ENCODE results near the gene ARHGAP26.

Gene ARHGAP26

GRCh38 chr5:143220748-143221251, 450.6 kb downstream of the ARHGAP26 start:
- DNase-seq (ENCODE audit: low read depth in 2 of 2) = no peak

- DNase-seq (ENCODE audit: low read depth in 2 of 2) = no peak
Measured at GRCh38 chr5:143222287-143223231, 452.4 kb downstream of the ARHGAP26 start.

DNA sequence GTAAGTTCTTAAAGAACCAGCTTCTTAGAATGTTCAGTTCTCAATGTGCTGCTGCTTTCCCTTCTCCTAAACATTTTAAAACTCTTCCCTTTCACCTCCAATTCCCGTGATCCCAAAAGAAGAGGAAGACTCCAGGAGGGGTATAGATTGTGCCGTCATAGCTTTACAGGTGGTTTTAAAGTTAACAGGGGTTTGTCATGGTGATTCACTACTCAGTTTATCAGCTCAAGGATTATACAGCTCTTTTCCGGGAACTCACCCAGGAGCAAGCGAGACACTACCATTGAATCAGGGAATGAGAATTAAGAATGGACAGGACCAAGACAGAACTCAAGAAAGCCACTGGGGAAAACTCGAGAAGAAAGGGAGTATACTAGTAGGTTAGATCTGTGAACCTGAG, 454.5 kb downstream of the ARHGAP26 start:
- no peak for DNase-seq (ENCODE audit: low read depth in 2 of 2)

DNA sequence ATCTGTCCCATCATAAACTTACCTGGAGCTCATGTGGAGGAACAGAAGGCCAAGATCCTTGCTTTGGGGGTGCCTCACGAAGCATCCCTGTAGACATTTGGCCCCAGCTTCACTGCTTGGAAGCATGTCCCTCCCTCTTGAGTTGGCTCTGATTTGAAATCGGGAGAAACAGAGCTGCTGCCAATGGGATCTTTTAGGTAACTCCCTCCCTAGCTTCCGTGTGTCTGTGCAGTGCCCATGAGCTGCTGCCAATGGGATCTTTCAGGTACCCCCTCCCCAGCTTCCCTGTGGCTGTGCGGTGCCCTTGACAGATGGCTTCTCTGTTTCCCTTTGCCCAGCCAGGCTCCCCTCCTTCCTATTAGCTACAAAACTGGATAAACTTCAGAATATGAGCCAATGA, 455.3 kb downstream of the ARHGAP26 start:
- DNase-seq (ENCODE audit: low read depth in 2 of 2) = no peak

- DNase-seq (ENCODE audit: low read depth in 2 of 2) = no peak
Measured at GRCh38 chr5:143226361-143226760, 456.2 kb downstream of the ARHGAP26 start.

DNA sequence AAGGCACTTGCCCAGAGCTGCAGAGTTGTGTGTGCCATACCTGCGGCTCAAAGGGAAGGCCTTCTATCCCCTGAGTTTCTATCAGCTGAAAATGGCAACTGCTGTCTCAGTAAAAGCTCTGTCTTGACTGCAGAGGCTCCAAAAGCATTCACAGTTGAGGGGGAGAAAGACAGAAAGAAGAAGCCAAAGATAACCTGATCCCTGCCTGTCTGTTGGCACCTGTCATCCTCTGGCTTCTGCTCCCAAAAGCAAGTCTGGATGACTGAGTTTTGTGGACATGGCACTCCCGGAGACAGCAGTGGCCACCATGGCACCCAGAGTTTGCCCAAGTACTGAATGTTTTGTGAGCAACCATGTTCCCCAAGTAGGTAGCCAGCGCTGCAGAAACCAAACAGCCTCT, 456.7 kb downstream of the ARHGAP26 start:
- no peak for DNase-seq (ENCODE audit: low read depth in 2 of 2)

DNA sequence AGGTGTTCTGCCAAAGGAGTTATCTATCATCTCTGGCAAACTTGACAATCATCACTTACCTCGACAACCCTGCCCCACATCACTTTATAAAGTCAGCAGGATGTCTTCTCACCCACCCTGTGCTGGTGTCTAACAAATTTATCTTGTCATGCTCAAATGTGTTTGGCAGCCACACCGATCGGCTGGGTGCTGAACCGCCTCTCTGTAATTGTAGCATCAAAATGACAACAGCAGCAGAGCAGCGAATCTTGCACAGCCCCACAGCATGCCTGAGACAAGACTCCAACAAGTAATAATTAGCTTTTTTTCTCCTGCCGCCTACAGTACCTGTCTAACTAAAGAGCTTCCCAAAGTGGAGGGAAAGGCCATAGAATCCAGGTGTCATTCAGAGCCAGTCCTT, 457.1 kb downstream of the ARHGAP26 start:
- DNase-seq (ENCODE audit: low read depth in 2 of 2) = no peak

- DNase-seq (ENCODE audit: low read depth in 2 of 2) = no peak
Measured at GRCh38 chr5:143228597-143229293, 458.6 kb downstream of the ARHGAP26 start.

- no peak for DNase-seq (ENCODE audit: low read depth in 2 of 2)
Measured at GRCh38 chr5:143229426-143229895, 459.3 kb downstream of the ARHGAP26 start.

DNA sequence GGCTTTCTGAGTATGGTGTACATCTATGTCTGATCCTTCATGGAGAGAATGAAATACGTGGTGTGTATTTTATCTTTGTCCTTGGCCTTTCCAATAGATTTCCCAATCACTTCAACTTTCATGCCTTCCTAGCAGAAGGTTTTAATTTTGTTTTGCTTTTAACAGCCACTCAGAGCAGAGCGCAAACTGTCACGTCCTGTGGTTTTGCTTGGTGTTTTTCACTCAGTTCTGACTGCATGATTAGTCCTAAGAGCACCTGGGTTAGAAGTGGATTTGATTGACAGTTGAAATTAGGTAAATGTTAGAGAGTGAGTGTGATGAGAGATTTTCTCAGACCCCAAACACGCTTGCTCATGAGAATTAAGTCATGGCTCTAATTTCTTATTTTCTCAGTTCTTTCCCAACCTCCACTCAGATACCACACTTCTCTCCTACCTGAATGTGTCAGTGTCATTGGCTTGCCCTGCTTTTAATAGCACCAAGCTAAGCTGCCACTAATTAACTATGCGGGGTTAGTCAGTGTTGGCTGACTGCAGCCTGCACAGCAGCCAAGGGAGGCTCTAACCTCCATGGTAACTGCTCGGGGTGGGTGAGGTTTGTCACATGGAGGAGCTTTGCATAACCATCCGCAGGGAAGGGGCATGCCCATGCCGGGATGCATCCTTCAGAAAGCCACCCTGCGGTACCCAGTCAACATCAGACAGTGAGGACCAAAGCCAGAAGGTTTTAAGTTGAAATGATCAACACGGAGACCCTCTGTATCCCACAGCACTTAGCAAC, 459.9 kb downstream of the ARHGAP26 start:
- DNase-seq (ENCODE audit: low read depth in 2 of 2) = no peak

DNA sequence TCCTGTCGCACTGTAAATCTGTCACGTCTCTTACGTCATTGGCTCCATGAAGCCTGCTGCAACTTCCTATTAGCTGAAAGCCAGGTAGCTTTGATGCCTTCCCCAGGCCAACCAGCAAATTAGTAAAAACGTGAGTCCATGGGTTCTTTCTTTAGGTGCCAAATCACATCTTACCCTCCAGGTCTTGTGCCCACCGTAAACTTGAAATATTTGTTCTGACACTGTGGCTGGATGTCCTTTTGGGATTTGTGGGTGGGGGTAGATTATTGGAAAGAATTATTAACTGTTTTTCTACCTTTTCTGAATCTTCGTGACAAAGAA, 460.5 kb downstream of the ARHGAP26 start:
- DNase-seq (ENCODE audit: low read depth in 2 of 2) = no peak

DNA sequence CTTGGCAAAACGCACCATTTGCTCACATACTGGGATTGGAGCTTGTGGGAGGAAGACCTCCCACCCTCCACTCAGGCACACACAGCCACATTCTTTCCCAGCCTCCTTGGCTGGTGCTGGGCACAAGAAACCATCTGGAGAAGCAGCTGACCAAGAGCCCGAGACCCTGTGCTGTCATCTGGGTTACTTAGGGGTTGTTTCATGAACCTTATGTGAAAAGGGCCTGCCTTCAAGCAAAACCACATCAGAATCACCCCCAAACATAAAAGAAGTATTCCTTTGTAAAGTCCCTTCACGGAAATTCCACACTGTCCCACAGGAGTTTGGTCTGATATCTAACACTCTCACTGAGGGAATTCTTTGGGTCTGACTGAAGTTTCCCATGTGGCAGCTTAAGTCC, 461.2 kb downstream of the ARHGAP26 start:
- DNase-seq (ENCODE audit: low read depth in 2 of 2) = no peak

- DNase-seq (ENCODE audit: low read depth in 2 of 2) = no peak
Measured at GRCh38 chr5:143231973-143232812, 462.0 kb downstream of the ARHGAP26 start.

- no peak for DNase-seq (ENCODE audit: low read depth in 2 of 2)
Measured at GRCh38 chr5:143233031-143233430, 462.9 kb downstream of the ARHGAP26 start.

DNA sequence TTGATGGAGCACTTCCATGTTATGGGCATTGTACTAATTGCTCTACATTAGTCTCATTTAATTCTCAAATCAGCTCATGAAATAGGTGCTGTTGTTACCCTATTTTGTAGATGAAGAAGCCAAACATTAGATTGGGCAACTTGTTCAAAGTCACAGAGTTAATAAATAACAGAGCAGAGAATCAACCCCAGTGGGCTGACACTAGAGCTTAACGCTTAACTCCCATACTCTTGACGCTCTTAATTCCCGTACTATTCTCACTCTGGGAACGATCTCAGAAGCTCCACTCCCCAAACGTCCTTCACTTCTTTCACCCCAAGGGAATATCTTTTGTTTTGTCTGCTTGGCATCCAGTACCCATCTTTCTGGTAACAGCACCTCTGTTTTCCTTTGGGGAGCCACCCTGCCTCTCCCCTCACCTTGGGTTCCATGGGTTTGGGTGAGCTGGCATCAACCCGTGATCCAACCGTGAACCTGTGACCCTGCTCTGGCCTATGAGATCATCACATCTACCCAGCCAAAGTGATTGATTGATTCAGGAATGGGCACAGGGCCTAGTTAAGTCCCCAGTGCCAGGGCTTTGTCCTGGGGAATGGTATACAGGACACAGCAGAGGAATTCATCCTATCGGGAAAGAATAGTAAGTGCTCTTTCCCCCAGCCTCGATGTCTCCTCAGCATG, 464.1 kb downstream of the ARHGAP26 start:
- no peak for DNase-seq (ENCODE audit: low read depth in 2 of 2)

DNA sequence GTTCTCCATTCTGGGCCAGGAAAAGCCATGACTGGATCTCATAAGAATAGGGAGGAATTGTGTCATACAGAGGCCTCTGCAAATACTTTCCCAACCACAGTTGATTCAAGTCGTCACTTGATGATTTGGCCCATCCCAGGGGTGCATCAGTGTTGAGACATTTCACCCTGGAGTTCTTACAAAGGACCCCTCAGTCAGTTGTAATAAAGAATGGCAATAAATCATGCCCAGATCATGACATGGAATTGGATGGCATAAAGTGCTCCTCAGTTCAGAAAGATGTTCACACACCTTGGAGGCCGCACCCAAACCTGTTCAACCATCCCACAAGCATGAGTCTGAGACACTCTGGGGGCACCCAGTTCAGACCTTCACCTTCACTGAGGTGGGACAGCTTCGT, 465.2 kb downstream of the ARHGAP26 start:
- DNase-seq (ENCODE audit: low read depth in 2 of 2) = no peak

- DNase-seq (ENCODE audit: low read depth in 2 of 2) = no peak
Measured at GRCh38 chr5:143236682-143237081, 466.5 kb downstream of the ARHGAP26 start.

GRCh38 chr5:143237664-143238063, 467.5 kb downstream of the ARHGAP26 start:
- DNase-seq (ENCODE audit: low read depth in 2 of 2) = no peak

GRCh38 chr5:143238620-143239019, 468.4 kb downstream of the ARHGAP26 start:
- DNase-seq (ENCODE audit: low read depth in 2 of 2) = no peak

DNA sequence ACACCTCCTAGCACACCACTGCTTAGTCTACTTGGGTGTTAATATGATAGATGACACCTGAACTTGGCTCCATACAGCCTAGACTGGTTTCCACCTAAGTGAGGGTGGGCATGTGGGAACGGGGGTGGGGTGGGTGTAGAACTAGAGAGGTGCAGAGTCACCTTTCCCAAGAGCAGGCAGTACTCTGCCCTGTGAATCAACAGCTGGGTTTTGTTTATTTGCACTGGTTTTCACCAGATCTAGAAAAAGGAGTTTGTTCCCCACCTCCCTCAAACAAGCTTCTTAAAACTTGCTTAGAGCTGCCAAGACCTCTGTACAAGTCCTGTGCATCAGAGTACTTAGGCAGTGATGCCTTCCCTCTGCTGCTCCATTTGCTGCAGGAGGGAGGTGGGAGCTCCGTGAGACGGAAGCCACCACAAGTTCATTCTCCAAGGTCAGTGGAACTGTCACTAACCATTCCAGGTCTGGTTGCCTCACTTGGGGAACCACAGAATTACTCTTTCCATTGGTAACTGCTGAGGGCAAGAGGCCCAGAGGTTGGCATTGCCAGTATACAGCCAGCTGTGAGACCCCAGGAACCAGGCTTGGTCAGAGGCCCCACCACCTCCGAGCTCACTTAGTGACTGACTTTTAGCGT, 469.8 kb downstream of the ARHGAP26 start:
- no peak for DNase-seq (ENCODE audit: low read depth in 2 of 2)

Measured in activated CD4-positive, alpha-beta T cell treated with anti-CD3 and anti-CD28 coated beads for 24 hours (primary cell).